Testis (tissue), 2 donors: ENCODE data around the gene SIM1.

Experiments used
- CTCF ChIP-seq, 3 experiments: fragments of 450-650 bp in 2 of 3; fragments of 200-600 bp in 1 of 3; sonication (generic) in 1 of 3; IDR thresholded peaks; one replicate each; pipeline ENCODE4 v1.5.1; 2016 to 2019; ENCODE audit warnings: antibody characterized with exemption in 3 of 3, mild to moderate bottlenecking in 2 of 3, moderate library complexity in 1 of 3
- POLR2A ChIP-seq: fragments of 450-650 bp; IDR thresholded peaks from one replicate; pipeline ENCODE4 v1.6.1; 2017; ENCODE audit warnings: antibody characterized with exemption, mild to moderate bottlenecking, moderate library complexity

- TF ChIP-seq CTCF (IDR thresholded peaks at IDR 0.05) (no peak), POLR2A (no peak)
These were observed 121.2 kb downstream of the SIM1 start for GRCh38 chr6:100343316-100344077.
